WTC11 (cell line): ENCODE results near the gene HIVEP2.

ENCODE experiments used
- NFE2L1 ChIP-seq: sonication (generic); formaldehyde crosslinking; IDR thresholded peaks from 2 replicates; pipeline ENCODE4 v1.8.1; 2023; ENCODE audit warnings: missing genetic modification reagents
- NR3C1 ChIP-seq: sonication (generic); formaldehyde crosslinking; conservative IDR thresholded peaks from 2 replicates; pipeline ENCODE4 v1.8.1; 2023; ENCODE audit warnings: low read depth, mild to moderate bottlenecking, missing genetic modification reagents
- SP1 ChIP-seq: sonication (generic); formaldehyde crosslinking; conservative IDR thresholded peaks from 2 replicates; pipeline ENCODE4 v1.8.1; 2022; ENCODE audit warnings: missing genetic modification reagents
- ZNF317 ChIP-seq: sonication (generic); formaldehyde crosslinking; IDR thresholded peaks from 2 replicates; pipeline ENCODE4 v1.8.1; 2023; ENCODE audit warnings: low read depth, mild to moderate bottlenecking, moderate library complexity, missing genetic modification reagents, borderline replicate concordance
- TF ChIP-seq, protein P1 (sequence below): fragments of 200-600 bp; IDR thresholded peaks from 2 replicates; pipeline ENCODE4 v1.8.0; 2022; ENCODE audit warnings: antibody characterized with exemption
- TF ChIP-seq, protein P2 (sequence below): sonication (generic); formaldehyde crosslinking; IDR thresholded peaks from 2 replicates; pipeline ENCODE4 v1.8.0; 2022; ENCODE audit warnings: missing genetic modification reagents
- TF ChIP-seq, protein P3 (sequence below): sonication (generic); formaldehyde crosslinking; IDR thresholded peaks from 2 replicates; pipeline ENCODE4 v1.8.1; 2023; ENCODE audit warnings: mild to moderate bottlenecking, missing genetic modification reagents, moderate library complexity
- TF ChIP-seq, protein P4 (sequence below): sonication (generic); formaldehyde crosslinking; IDR thresholded peaks from 2 replicates; pipeline ENCODE4 v1.8.0; 2022; ENCODE audit warnings: mild to moderate bottlenecking, missing genetic modification reagents

DNA sequence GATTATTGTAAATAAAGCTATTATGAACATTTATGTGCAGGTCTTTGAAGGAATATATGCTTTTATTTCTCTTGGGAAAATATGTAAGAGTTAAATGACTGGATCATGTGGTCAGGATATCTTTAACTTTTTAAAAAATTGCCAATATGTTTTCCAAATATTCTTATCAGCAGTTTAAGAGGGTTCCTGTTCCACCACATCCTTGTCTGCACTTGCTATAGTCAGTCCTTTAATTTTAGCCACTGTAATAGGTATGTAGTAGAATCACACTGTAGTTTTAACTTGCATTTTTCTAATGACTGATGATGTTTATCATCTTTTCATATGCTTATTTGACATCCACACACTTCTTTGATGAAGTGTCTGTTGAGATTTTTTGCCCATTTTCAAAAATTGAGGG is 23.6 kb upstream of the HIVEP2 start:
- TF ChIP-seq, protein P1, sequence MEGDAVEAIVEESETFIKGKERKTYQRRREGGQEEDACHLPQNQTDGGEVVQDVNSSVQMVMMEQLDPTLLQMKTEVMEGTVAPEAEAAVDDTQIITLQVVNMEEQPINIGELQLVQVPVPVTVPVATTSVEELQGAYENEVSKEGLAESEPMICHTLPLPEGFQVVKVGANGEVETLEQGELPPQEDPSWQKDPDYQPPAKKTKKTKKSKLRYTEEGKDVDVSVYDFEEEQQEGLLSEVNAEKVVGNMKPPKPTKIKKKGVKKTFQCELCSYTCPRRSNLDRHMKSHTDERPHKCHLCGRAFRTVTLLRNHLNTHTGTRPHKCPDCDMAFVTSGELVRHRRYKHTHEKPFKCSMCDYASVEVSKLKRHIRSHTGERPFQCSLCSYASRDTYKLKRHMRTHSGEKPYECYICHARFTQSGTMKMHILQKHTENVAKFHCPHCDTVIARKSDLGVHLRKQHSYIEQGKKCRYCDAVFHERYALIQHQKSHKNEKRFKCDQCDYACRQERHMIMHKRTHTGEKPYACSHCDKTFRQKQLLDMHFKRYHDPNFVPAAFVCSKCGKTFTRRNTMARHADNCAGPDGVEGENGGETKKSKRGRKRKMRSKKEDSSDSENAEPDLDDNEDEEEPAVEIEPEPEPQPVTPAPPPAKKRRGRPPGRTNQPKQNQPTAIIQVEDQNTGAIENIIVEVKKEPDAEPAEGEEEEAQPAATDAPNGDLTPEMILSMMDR = no peak
- TF ChIP-seq SP1 (CRISPR knock-in tag) (no peak), ZNF317 (CRISPR knock-in tag) (no peak), NR3C1 (CRISPR knock-in tag) (no peak), NFE2L1 (CRISPR knock-in tag) (no peak)
- TF ChIP-seq, protein P2, sequence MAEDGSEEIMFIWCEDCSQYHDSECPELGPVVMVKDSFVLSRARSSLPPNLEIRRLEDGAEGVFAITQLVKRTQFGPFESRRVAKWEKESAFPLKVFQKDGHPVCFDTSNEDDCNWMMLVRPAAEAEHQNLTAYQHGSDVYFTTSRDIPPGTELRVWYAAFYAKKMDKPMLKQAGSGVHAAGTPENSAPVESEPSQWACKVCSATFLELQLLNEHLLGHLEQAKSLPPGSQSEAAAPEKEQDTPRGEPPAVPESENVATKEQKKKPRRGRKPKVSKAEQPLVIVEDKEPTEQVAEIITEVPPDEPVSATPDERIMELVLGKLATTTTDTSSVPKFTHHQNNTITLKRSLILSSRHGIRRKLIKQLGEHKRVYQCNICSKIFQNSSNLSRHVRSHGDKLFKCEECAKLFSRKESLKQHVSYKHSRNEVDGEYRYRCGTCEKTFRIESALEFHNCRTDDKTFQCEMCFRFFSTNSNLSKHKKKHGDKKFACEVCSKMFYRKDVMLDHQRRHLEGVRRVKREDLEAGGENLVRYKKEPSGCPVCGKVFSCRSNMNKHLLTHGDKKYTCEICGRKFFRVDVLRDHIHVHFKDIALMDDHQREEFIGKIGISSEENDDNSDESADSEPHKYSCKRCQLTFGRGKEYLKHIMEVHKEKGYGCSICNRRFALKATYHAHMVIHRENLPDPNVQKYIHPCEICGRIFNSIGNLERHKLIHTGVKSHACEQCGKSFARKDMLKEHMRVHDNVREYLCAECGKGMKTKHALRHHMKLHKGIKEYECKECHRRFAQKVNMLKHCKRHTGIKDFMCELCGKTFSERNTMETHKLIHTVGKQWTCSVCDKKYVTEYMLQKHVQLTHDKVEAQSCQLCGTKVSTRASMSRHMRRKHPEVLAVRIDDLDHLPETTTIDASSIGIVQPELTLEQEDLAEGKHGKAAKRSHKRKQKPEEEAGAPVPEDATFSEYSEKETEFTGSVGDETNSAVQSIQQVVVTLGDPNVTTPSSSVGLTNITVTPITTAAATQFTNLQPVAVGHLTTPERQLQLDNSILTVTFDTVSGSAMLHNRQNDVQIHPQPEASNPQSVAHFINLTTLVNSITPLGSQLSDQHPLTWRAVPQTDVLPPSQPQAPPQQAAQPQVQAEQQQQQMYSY (CRISPR knock-in tag) = no peak
- TF ChIP-seq, protein P3, sequence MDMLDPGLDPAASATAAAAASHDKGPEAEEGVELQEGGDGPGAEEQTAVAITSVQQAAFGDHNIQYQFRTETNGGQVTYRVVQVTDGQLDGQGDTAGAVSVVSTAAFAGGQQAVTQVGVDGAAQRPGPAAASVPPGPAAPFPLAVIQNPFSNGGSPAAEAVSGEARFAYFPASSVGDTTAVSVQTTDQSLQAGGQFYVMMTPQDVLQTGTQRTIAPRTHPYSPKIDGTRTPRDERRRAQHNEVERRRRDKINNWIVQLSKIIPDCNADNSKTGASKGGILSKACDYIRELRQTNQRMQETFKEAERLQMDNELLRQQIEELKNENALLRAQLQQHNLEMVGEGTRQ (CRISPR knock-in tag) = no peak
- TF ChIP-seq, protein P4, sequence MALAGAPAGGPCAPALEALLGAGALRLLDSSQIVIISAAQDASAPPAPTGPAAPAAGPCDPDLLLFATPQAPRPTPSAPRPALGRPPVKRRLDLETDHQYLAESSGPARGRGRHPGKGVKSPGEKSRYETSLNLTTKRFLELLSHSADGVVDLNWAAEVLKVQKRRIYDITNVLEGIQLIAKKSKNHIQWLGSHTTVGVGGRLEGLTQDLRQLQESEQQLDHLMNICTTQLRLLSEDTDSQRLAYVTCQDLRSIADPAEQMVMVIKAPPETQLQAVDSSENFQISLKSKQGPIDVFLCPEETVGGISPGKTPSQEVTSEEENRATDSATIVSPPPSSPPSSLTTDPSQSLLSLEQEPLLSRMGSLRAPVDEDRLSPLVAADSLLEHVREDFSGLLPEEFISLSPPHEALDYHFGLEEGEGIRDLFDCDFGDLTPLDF = no peak
